ENCODE results near the gene TEX11.

- TF ChIP-seq, protein P1, sequence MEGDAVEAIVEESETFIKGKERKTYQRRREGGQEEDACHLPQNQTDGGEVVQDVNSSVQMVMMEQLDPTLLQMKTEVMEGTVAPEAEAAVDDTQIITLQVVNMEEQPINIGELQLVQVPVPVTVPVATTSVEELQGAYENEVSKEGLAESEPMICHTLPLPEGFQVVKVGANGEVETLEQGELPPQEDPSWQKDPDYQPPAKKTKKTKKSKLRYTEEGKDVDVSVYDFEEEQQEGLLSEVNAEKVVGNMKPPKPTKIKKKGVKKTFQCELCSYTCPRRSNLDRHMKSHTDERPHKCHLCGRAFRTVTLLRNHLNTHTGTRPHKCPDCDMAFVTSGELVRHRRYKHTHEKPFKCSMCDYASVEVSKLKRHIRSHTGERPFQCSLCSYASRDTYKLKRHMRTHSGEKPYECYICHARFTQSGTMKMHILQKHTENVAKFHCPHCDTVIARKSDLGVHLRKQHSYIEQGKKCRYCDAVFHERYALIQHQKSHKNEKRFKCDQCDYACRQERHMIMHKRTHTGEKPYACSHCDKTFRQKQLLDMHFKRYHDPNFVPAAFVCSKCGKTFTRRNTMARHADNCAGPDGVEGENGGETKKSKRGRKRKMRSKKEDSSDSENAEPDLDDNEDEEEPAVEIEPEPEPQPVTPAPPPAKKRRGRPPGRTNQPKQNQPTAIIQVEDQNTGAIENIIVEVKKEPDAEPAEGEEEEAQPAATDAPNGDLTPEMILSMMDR (IDR thresholded peaks at IDR 0.05; ENCODE audit: insufficient read depth, low read depth, low read length), result no peak
- no peak for TF ChIP-seq EZH2 (IDR thresholded peaks at IDR 0.05; ENCODE audit: insufficient read depth, low read length)
Observed at GRCh38 chrX:70669120-70669519, 239.4 kb downstream of the TEX11 start.

Data from astrocyte (in vitro differentiated cells and primary cell).